Activated CD4-positive, alpha-beta T cell treated with anti-CD3 and anti-CD28 coated beads, Interleukin-2, Interleukin-6, amounts not matched to agents 100 ng/mL and 50 ng/mL, durations not matched to agents 16 hours and 8 hours (primary cell): ENCODE data around the gene ZFYVE28.
A peak's percentile ranks its signal among the peaks of the same experiment; 100 is the strongest.

ENCODE experiments used
- DNase-seq: peaks from one replicate; pipeline ENCODE4 v3.0.0-alpha.2; 2020

The ZFYVE28 gene

DNA sequence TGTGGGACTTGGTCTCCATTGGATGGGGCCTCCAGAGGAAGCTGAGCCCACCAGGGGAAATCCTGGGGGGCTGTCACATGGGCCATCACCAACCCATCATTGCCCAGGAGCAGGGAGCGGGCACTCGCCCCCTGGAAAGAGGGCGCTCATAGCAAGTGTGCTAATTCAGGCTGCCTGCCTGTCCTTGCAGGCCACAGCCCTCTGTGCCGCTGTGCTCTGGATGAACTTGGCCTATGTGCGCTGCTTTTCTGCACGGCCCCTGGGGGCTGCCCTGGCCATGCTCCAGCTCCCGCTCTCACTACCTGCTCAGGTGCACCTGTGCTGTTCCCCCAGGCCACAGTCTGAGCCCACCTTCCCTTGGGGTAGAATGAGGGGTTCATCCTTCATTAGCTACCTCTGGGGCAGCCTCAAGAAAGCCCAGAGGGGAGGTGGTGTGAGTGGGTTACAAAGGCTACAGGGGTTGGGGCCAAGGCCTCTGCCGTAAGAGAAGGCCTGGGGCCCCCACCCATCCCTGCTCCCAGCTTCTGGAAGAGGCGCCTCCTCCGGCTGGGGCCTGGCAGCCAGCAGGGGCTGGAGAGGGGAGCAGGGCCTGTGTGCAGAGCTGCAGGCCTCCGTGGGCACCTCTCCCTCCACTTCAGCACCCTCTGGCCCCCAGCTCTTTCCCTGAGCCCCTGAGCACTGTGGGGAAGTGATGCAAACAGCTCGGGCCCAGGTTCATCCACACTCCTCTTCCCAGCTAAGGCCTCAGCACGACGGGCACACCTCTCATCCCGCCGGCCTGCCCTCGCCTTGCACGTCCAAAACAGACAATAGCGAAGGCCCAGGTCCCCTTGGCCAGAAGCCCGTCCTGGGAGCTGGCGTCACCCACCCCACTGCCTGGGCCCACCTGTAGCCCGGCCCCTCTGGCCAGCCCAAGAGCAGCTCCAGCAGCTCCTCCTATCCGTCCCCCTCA lies 9.2 kb upstream of the ZFYVE28 start:
- no peak for DNase-seq

DNA sequence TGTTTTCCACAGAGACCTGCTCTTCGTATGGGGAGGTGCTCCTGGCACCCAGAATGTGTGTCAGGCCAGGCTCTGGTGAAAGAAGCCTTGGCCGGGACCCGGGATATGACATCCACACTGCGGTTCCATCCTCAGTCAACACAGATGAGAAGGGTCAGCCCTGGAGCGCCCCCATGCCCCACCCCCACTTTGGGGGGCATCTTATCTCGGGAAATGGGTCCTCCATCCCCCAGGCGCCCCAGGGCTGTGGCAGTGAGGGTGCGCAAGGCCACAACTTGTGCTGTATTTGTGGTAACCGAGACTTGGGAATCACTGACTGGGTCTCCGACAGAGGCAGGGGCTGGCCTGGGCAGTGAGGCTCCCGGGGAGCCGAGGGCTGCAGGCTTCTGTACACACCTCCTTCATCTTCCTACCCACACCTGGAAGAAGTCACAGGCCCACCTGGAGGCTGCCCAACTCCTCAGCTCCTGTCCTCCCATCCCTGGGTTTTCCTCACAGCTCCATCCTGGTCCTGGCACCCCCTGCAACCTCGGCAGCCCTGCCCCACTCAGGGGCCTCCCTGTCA lies 8.3 kb upstream of the ZFYVE28 start:
- DNase-seq: no peak

DNA sequence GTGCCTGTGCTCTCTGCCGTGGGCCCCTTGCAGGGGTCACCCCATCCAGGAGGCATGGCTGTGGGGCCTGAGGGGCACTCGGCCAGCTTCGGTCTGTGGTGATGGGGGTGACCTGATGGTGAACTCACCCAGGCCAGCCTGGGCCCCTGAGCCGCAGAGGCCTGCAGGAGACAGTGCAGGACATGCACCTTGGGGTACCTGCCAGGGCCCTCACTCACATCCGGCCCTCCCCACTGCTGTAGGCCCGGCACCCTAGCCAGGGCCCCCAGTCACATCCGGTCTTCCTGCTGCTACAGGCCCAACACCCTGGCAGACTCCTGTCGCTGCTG lies 7.6 kb upstream of the ZFYVE28 start:
- no peak for DNase-seq

DNA sequence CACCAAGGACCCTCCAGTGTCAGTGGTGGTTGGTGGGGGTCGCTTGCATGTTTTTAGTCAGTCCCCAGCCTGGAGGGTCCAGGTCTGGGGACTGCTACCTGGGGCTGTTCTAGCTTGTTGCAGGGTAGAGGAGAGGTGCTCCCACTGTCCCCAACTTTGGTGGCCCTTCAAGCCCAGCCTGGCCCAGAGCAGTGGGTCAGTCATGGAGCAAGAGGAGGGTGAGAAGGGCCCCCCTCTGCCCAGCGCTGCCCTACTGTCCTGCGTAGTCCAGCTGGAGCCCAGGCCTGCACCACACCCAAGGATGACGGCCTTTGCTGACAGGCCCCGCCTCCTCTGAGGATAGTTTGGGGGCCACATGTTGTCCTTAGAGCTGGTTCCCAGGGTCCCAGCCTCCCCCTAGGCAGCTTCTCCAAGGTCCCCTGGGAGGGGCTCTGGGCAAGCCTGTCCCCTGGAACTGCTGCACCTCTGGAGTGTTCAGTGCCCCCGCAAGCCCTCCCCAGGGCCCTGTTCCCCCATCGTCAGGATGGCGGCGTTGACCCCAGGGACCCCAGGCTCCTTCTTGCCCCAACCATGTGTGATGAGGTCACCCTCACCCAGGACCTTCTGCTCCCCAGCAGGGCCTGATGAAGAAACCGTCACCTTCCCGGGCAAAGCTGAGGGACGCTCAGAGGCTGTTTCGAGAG lies 7.1 kb upstream of the ZFYVE28 start:
- DNase-seq: no peak

DNA sequence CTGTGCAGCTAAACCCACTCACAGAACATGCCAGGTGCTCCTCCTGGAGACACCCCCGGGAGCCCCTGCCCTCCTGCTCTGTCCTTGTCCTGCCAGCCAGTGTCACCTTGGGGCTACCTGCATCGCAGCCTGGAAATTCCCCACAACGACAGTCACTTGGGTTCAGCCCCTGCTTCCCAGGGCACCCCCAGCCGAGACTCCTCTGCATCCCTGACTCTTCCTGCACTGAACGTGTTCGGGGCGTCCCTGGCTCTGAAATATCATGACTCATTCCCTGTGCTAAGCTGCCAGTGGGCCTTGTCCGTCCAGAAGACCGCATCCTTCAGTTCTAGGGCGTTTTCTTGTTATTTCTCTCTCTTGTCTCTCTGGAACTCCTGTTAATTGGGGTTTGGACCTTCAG lies 6.1 kb upstream of the ZFYVE28 start:
- no peak for DNase-seq

DNA sequence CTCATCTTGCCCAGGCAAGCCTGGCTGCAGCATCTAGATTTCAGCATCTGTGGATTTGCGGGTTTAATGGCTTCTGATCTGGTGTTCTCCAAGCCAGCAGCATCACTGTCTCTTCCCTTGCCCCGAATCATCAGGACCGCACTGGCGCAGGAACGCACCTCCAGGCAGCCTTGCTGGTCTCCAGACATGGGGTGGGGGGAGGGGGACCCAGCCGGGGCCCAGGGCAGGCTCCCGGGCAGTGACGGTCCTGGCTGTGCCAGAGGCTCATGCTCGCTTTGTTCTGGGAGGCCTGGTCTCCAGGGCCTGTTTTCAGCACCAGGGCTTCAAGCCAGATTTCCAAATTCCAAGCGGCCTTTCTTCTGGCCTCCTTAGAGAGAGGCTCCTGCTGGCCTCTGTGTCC lies 5.2 kb upstream of the ZFYVE28 start:
- DNase-seq: no peak

DNA sequence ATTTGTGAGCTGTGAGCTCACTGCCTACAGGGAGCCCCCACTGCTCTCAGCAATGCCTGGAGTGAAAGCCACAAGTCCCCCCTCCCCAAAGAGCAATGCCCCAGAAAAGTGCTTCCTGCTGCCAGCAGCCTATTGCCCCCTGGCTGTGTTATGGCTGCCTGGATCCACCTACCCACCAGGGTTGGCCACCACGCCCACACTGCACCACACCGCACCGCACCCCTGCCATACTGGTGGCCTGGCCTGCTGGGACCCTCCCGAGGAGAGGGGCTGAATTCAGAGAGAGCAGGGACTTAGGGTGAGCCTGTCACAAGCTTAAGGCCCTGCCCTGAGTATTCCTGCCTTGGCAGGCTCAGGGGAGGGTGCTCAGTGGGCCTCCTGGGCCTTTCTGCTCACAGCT lies 4.6 kb upstream of the ZFYVE28 start:
- DNase-seq: no peak

DNA sequence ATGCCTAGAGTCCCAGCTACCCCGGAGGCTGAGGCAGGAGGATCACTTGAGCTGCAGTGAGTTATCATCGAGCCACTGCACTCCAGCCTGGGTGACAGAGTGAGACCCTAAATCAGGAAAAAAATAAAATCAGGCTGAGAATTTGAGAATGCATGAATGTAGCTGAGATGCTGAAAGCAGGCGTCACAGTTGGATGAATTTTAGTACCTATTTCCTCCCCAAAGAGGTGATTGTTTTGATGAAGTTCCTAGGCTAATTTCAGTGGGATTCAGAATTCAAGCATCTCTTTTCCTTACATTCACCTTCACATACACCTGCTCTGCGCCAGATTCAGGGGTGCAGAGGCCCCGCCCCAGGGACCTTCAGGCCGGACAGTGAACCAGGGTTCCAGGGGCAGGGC lies 3.5 kb upstream of the ZFYVE28 start:
- DNase-seq: no peak

DNA sequence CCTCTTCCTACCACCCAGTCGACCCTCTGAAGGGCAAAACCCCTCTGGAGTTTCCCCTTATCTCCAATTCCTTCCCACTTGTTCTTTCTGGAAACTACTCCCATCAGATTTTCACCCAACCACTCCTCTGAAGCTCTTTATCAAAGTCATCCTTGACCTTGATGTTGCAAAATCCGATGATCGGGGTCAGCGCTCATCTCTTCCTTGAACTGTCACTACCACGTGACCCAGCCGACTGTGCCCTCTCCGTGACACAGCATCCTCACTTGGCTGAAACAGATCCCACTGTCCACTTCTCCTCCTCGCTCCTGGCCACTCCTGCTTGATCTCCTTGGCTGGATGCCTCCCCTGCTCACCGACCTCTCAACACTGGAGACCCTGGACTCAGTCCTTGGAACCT lies 1.4 kb upstream of the ZFYVE28 start:
- DNase-seq: no peak

DNA sequence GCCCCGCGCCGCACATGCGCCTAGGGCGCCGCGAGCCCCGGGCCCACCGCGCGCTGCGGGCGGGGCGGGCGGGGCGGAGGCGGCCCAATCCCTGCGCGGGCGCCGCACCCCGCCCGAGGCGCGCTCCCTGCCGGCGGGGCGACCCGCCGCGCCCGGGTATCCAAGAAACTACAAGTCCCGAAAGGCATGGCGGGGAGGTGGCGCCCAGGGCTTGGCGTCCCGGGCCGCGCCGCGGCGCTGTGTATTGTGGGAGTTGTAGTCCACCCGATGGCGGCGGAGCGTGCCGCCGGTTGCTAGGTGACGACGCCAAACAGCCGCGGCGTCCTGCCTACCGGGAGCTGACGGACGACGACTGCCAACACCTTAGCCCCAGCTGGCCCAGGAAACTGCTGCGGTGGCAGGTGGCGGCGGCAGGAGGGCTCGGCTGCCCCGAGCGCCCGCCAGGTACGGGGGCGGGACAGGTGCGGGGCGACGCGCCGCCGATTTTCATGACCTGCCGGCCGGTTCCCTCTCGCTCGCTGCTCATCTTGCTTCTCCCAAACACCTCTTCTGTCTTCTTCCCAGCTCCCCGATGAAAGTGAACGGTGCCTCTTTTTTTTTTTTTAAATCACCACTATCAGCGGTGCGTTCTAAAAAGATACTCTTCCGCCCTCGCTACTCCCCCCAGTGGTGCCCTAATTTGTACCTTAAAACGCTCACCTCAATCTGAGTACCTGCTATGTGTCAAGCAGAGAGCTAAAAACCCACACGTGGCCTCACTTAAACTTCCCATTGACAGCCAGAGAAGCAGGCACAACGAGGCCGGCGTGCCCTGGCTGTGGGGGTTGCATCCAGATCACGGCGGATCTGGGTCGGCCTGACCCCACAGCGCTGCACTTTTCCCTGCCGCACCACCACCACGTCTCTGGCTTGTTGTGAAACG lies 466 bp upstream of the ZFYVE28 start, which contains the start of gene CFAP99:
TSS of gene CFAP99 (plus strand) at position 306 of the 922 bp plus-strand sequence.
- peak; percentile 99 for DNase-seq

DNA sequence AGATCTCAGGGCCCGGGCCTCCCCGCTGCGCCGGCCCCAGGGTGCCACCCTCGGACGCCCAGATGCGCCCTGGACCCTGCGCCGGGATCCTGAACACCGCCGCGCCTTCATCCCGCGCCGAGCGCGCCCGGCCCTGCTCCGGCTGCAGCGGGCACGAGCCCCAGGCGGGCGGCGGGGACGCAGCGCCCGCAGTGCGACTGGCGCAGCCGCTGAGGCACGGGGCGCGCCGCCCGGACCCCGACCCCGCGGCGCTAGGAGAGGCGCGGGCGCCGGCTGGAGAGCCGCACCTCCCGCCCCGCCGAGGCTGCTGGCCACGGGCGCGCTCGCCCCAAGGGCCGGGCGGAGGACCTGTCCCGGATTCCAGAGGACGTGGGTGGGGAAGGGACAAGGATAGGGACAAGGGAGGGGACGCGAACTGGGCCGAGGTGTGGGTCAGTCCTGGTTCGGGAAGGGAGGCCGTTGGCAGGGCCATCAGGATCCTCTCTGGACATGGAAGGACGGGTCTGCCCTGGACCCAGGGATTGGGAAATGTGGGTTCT lies 1.1 kb downstream of the ZFYVE28 start:
- peak; percentile 21 for DNase-seq

DNA sequence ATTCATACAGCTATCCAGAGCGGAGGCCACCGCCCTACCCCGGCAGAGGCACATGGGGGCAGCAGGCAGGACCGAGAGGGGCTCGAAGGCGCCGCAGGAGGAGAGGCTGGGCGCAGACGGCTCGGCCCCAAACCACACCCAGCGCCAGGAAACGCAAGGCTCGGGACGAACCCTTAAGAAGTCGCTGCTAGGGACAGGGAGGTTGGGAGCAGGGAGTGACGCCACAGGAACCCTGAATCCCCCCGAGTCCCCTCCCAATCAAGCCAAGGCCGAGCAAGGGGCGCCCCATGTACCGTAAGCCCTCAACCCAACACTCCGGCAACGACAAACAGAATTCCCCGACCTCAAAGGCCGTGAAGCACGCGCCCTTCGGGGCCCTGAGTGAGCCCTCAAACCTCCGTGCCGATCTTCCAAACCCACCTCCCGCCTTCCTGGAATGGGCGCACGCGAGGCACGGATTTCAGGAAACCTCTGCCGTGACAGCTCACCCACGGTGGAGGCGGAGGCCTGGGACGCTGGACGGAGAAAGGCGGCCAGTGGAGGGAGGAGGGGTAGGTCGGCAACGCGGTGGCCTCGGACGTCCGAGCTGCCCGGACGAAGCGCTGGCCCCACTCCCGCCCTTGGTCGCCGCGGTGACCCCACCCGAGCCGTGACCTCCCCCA lies 1.8 kb downstream of the ZFYVE28 start:
- DNase-seq: peak; percentile 57

DNA sequence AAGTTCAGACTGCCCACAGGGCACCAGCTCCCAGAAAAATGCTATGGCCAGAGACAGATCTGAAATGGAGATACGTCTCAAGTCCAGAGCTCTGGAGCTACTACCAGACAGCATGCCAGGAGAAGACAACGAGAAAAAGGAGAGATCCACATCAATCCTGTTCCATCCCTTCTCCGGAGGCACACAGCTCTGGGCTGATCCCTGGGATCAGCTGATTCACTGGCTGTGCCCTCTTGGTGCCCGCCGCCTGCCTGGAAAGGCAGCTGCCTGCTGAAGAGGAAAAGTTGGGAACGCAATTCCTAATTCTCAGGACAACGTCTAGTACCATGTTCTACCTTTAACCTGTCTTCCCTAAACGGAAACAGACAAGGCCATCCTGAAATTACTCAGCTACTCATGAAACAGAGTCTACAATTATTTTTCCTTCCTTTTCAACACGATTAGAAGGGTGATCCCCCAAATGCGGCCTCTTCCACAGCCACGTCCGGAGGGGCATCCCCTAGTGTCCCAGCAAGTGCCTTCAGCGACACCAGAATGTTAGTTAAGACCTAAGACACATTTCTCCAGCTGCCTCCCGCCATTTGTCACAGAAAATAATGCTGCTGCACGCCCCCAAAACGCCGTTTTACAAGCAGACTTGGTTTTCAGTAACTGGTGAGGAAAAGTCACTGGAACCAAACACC lies 2.4 kb downstream of the ZFYVE28 start:
- no peak for DNase-seq

DNA sequence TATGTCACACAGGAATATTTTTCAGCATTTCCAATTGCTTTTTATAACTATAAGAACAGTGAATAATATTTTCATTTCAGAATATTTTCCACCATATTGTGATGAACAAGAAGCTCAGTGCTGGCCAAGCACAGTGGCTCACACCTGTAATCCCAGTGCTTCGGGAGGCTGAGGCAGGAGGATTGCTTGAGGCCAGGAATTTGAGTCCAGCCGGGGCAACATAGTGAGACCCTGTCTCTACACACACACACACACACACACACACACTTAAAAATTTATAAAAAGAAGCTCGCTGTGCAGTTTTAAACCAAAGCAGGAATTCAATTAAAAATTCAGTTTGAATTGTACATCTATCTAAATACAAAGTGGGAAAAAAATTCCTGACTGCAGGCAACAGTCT lies 3.2 kb downstream of the ZFYVE28 start:
- no peak for DNase-seq

DNA sequence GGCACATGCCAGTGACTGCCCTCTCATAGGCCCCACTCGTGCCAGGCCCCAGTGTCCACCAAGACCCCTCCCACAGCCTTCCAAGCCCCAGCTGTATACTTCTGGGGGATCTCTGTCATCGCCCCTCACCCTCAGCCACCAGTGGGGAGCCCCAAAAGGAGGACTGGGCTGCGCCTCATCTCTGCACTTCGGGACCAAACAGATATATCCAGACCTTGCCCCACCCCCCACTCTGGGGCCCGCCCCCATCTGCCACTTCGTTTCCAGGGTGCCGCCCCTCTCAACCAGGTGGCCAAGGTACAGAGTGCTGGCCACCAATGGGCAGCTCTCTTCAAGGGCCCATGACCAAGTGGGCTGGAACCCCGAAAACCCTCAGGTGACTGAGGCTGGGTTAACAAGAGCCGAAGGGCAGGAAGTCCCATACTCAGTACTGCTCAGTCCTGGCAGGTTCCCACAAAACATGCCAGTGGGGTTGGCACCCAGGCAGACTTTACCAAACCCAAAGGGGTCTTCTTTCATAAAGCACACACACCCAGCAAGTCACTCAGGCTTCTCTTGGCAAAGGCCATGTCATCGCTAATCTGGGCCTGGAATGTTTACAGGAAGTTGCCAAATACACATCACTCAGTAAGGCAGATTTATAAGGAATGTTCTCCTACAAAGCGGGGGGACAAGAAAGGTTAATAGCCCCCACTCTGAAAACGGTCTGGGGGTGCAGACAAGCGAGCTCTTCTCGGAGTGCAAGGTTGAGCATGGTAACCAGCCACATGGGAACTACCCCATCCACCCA lies 4.4 kb downstream of the ZFYVE28 start:
- DNase-seq: peak; percentile 61

DNA sequence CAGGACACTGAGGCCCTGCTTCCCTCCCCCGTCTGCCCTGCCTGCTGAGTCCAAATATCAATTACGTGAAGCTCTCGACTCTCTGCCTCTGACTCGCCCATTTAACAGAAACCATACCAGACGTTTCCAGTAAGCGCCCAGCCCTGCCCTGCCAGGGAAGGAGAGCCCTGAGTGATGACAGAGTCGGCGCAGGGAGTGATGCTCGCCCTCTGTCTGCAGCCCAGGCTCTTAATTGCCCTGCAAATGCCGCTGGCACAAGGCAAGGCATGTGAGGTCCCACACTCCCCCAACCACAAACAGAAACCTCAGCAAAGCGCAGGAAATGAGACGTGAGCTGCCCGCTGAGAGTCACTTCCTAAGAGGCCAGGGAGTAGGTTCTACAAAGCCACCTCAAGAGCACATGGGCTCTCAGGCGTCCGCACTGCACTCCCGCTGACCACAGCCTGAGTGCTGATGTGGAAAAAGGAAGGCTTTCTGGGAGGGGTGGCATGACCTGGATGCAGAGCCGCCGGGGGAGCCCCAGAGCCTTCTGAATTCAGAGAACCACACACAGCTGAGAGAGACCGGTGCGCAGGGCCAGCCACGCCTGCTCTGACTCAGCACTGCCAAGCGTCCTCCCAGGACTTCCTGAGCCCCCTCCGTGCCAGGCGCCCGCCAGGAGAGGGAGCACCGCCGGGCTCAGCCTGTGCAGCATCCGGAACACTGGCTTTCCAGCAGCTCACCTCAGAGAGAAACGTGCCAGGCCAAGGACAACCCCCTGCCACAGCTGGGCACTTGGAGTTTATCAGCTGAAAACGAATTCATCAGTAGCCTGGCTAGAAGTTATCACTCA lies 5.3 kb downstream of the ZFYVE28 start:
- peak; percentile 97 for DNase-seq

DNA sequence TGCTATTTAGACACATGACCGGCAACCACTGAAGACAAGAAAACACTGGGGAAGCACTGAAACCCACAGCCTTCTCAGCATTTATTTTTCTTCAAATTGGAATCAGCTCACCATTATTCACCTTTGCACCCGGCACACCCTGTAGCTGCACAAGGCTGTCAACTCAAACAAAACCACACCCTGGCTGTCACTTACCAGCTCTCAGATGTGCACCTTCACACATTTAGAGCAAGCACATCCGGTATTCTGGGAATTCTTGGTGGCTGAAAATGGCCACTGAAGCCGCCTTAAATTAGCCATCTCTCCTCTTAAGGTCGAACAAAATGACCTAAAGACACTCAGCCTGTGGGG lies 5.9 kb downstream of the ZFYVE28 start:
- peak; percentile 88 for DNase-seq

DNA sequence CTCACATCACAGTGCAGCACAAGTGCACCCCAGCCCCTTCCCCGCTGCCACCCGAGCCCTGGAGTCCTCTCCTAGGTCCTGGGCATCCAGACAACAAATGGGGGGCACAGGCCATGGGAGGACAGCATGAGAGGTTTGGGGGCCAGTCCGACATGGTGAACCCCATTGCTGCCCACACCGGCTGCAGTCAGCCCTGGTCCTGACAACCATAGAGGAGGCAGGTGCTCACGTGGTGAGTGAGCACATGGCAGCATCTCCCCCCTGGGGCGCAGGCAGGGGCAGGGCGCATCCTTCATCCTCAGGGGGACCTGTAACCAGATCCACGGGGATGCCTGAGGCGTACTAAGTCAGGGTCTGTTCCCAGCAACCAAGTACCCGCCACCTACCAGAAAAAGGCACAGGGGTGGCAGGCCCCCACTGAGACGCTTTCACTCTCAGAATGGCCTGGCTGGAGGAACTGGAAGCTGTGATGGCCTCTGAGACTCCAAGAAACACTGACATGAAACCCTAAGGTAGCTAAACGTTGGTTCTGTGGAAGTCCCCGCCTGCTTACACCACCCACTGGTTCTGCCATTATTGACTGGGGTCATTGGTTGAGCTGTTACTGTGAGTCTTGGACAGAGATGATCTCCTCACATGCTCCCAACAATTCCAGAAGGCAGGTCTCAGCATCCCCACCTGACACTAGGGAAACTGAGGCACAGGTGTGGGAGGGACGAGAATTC lies 6.5 kb downstream of the ZFYVE28 start:
- DNase-seq: peak; percentile 52

DNA sequence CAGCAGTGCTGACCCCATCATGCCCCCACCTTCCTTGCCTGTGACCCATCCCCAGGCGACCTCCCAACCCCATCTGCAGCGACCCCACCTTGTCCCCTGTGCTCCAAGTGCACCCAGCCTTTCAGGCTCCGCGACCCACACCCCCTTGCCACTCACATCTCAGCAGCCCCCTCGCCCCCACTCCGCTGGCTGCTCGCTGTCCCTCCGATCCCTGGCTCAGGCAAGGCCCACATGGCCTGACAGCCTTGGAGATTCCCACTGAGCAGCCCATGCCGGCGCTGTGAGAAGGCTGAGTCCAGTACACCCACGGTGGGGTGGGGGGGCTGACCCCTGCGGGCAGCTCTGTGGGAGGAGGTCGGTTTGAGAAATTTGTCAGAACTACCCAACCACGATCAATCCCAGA lies 9.1 kb downstream of the ZFYVE28 start:
- DNase-seq: no peak
